Gastrocnemius medialis (tissue), 4 donors: ENCODE data around the gene STRBP.

Experiments used
- POLR2A ChIP-seq, 2 donors: fragments of 450-650 bp; IDR thresholded peaks; one replicate each; pipeline ENCODE4 v1.6.1; 2017; ENCODE audit warnings: antibody characterized with exemption in 2 of 2, mild to moderate bottlenecking in 2 of 2, moderate library complexity in 2 of 2
- TF ChIP-seq, protein P1 (sequence below), 5 experiments: fragments of 450-650 bp in 3 of 5; fragments of 200-600 bp in 2 of 5; sonication (generic) in 2 of 5; IDR thresholded peaks in 4 of 5; conservative IDR thresholded peaks in 1 of 5; 1 replicate in 4 of 5; 2 replicates in 1 of 5; pipeline ENCODE4 v1.5.1; 2016 to 2019; ENCODE audit warnings: antibody characterized with exemption in 5 of 5, mild to moderate bottlenecking in 3 of 5, moderate library complexity in 3 of 5

DNA sequence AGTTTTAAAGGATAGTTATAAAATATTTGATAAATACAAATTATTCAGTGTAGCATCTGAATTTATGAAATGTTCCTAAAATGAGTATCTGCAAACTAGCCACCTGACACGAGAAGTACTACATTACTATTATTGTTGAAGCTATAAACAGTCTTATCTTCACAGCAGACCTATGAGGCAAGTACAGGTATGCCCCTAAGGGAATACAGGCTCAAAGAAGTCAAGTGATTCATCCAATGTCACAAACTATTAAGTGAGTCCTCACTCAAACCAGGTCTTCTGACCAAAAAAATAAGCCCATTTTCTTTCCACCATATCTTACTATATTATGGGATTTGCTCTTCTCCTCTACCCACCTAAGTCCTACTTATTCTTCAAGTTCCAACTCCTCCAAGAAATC lies 28.7 kb downstream of the STRBP start:
- TF ChIP-seq, protein P1, sequence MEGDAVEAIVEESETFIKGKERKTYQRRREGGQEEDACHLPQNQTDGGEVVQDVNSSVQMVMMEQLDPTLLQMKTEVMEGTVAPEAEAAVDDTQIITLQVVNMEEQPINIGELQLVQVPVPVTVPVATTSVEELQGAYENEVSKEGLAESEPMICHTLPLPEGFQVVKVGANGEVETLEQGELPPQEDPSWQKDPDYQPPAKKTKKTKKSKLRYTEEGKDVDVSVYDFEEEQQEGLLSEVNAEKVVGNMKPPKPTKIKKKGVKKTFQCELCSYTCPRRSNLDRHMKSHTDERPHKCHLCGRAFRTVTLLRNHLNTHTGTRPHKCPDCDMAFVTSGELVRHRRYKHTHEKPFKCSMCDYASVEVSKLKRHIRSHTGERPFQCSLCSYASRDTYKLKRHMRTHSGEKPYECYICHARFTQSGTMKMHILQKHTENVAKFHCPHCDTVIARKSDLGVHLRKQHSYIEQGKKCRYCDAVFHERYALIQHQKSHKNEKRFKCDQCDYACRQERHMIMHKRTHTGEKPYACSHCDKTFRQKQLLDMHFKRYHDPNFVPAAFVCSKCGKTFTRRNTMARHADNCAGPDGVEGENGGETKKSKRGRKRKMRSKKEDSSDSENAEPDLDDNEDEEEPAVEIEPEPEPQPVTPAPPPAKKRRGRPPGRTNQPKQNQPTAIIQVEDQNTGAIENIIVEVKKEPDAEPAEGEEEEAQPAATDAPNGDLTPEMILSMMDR (IDR thresholded peaks at IDR 0.05 in 4 of 5, conservative IDR thresholded peaks at IDR 0.05 in 1 of 5) = no peak
- no peak for TF ChIP-seq POLR2A (IDR thresholded peaks at IDR 0.05)
